ENCODE results near the gene NUP188.

The NUP188 gene

GRCh38 chr9:129036923-129037766 lies 89.6 kb downstream of the NUP188 start:
- no peaks in the 10 kb centered on the region for H3K9me3 ChIP-seq (ENCODE audit: control insufficient read depth, low read length)
- H3K36me3 ChIP-seq (ENCODE audit: control insufficient read depth, insufficient read depth, low read length): peaks cover 8% of the 10 kb centered on the region
- DNase-seq: no peak
- no peaks in the 10 kb centered on the region for H3K27me3 ChIP-seq (replicated peaks; ENCODE audit: control insufficient read depth, insufficient read depth, low read length, poor library complexity, severe bottlenecking)
- peak overlapping the region; percentile 63 for H3K27ac ChIP-seq (ENCODE audit: insufficient read depth, low read length, poor library complexity, severe bottlenecking)
- peak overlapping the region; percentile 88 for H3K4me3 ChIP-seq (ENCODE audit: insufficient read depth, low read depth, low read length, poor library complexity, severe bottlenecking)
- peaks cover 16% of the 10 kb centered on the region for H3K4me1 ChIP-seq (ENCODE audit: control insufficient read depth, insufficient read depth, low read length, poor library complexity, severe bottlenecking)

- Histone ChIP-seq H3K4me1 (ENCODE audit: control insufficient read depth, insufficient read depth, low read length, poor library complexity, severe bottlenecking) (peaks cover 16% of the 10 kb centered on the region), H3K36me3 (ENCODE audit: control insufficient read depth, insufficient read depth, low read length) (peaks cover 14% of the 10 kb centered on the region), H3K9me3 (ENCODE audit: control insufficient read depth, low read length) (no peaks in the 10 kb centered on the region), H3K4me3 (ENCODE audit: insufficient read depth, low read depth, low read length, poor library complexity, severe bottlenecking) (peak overlapping the region; percentile 29), H3K27ac (ENCODE audit: insufficient read depth, low read length, poor library complexity, severe bottlenecking) (no peak overlapping the region), H3K27me3 (replicated peaks; ENCODE audit: control insufficient read depth, insufficient read depth, low read length, poor library complexity, severe bottlenecking) (no peaks in the 10 kb centered on the region)
- DNase-seq: no peak
Observed at GRCh38 chr9:129037767-129038098, 90.2 kb downstream of the NUP188 start.

- H3K27ac ChIP-seq (ENCODE audit: insufficient read depth, low read length, poor library complexity, severe bottlenecking): no peak overlapping the region
- peaks cover 16% of the 10 kb centered on the region for H3K4me1 ChIP-seq (ENCODE audit: control insufficient read depth, insufficient read depth, low read length, poor library complexity, severe bottlenecking)
- H3K9me3 ChIP-seq (ENCODE audit: control insufficient read depth, low read length): no peaks in the 10 kb centered on the region
- no peak for DNase-seq
- no peaks in the 10 kb centered on the region for H3K27me3 ChIP-seq (replicated peaks; ENCODE audit: control insufficient read depth, insufficient read depth, low read length, poor library complexity, severe bottlenecking)
- peak overlapping the region; percentile 29 for H3K4me3 ChIP-seq (ENCODE audit: insufficient read depth, low read depth, low read length, poor library complexity, severe bottlenecking)
- peaks cover 15% of the 10 kb centered on the region for H3K36me3 ChIP-seq (ENCODE audit: control insufficient read depth, insufficient read depth, low read length)
Observed at GRCh38 chr9:129038109-129038852, 90.8 kb downstream of the NUP188 start.

- Histone ChIP-seq H3K4me3 (ENCODE audit: insufficient read depth, low read depth, low read length, poor library complexity, severe bottlenecking) (no peak overlapping the region), H3K27me3 (replicated peaks; ENCODE audit: control insufficient read depth, insufficient read depth, low read length, poor library complexity, severe bottlenecking) (no peaks in the 10 kb centered on the region), H3K9me3 (ENCODE audit: control insufficient read depth, low read length) (no peaks in the 10 kb centered on the region), H3K36me3 (ENCODE audit: control insufficient read depth, insufficient read depth, low read length) (peaks cover 22% of the 10 kb centered on the region), H3K27ac (ENCODE audit: insufficient read depth, low read length, poor library complexity, severe bottlenecking) (no peak overlapping the region), H3K4me1 (ENCODE audit: control insufficient read depth, insufficient read depth, low read length, poor library complexity, severe bottlenecking) (peaks cover 16% of the 10 kb centered on the region)
- no peak for DNase-seq
Observed at GRCh38 chr9:129040113-129040643, 92.7 kb downstream of the NUP188 start.

GRCh38 chr9:129042016-129042415 lies 94.5 kb downstream of the NUP188 start:
- Histone ChIP-seq H3K36me3 (ENCODE audit: control insufficient read depth, insufficient read depth, low read length) (peaks cover 22% of the 10 kb centered on the region), H3K4me1 (ENCODE audit: control insufficient read depth, insufficient read depth, low read length, poor library complexity, severe bottlenecking) (peaks cover 16% of the 10 kb centered on the region), H3K27me3 (replicated peaks; ENCODE audit: control insufficient read depth, insufficient read depth, low read length, poor library complexity, severe bottlenecking) (no peaks in the 10 kb centered on the region), H3K27ac (ENCODE audit: insufficient read depth, low read length, poor library complexity, severe bottlenecking) (no peak overlapping the region), H3K9me3 (ENCODE audit: control insufficient read depth, low read length) (no peaks in the 10 kb centered on the region), H3K4me3 (ENCODE audit: insufficient read depth, low read depth, low read length, poor library complexity, severe bottlenecking) (no peak overlapping the region)
- no peak for DNase-seq

GRCh38 chr9:129052592-129052991 lies 105.1 kb downstream of the NUP188 start:
- Histone ChIP-seq H3K4me3 (ENCODE audit: insufficient read depth, low read depth, low read length, poor library complexity, severe bottlenecking) (no peak overlapping the region), H3K36me3 (ENCODE audit: control insufficient read depth, insufficient read depth, low read length) (peaks cover 47% of the 10 kb centered on the region), H3K27ac (ENCODE audit: insufficient read depth, low read length, poor library complexity, severe bottlenecking) (no peak overlapping the region), H3K27me3 (replicated peaks; ENCODE audit: control insufficient read depth, insufficient read depth, low read length, poor library complexity, severe bottlenecking) (no peaks in the 10 kb centered on the region), H3K4me1 (ENCODE audit: control insufficient read depth, insufficient read depth, low read length, poor library complexity, severe bottlenecking) (no peaks in the 10 kb centered on the region), H3K9me3 (ENCODE audit: control insufficient read depth, low read length) (no peaks in the 10 kb centered on the region)
- no peak for DNase-seq

GRCh38 chr9:129053020-129053419 lies 105.5 kb downstream of the NUP188 start:
- no peaks in the 10 kb centered on the region for H3K9me3 ChIP-seq (ENCODE audit: control insufficient read depth, low read length)
- no peak for DNase-seq
- H3K27ac ChIP-seq (ENCODE audit: insufficient read depth, low read length, poor library complexity, severe bottlenecking): no peak overlapping the region
- H3K36me3 ChIP-seq (ENCODE audit: control insufficient read depth, insufficient read depth, low read length): peaks cover 44% of the 10 kb centered on the region
- H3K4me1 ChIP-seq (ENCODE audit: control insufficient read depth, insufficient read depth, low read length, poor library complexity, severe bottlenecking): no peaks in the 10 kb centered on the region
- no peak overlapping the region for H3K4me3 ChIP-seq (ENCODE audit: insufficient read depth, low read depth, low read length, poor library complexity, severe bottlenecking)
- no peaks in the 10 kb centered on the region for H3K27me3 ChIP-seq (replicated peaks; ENCODE audit: control insufficient read depth, insufficient read depth, low read length, poor library complexity, severe bottlenecking)

- Histone ChIP-seq H3K27me3 (replicated peaks; ENCODE audit: control insufficient read depth, insufficient read depth, low read length, poor library complexity, severe bottlenecking) (no peaks in the 10 kb centered on the region), H3K4me3 (ENCODE audit: insufficient read depth, low read depth, low read length, poor library complexity, severe bottlenecking) (no peak overlapping the region), H3K9me3 (ENCODE audit: control insufficient read depth, low read length) (no peaks in the 10 kb centered on the region), H3K27ac (ENCODE audit: insufficient read depth, low read length, poor library complexity, severe bottlenecking) (no peak overlapping the region), H3K36me3 (ENCODE audit: control insufficient read depth, insufficient read depth, low read length) (peaks cover 31% of the 10 kb centered on the region), H3K4me1 (ENCODE audit: control insufficient read depth, insufficient read depth, low read length, poor library complexity, severe bottlenecking) (no peaks in the 10 kb centered on the region)
- DNase-seq: no peak
Observed at GRCh38 chr9:129054163-129054851, 106.8 kb downstream of the NUP188 start.
